H4 (cell line): ENCODE measurements around the gene CHDH. TPM values are rescaled to one million over a fixed set of nuclear protein-coding genes. Genes with fewer than 3 reads are reported as not detected.

ENCODE experiments used
- DNase-seq: peaks from one replicate; pipeline ENCODE4 v3.0.0-alpha.2; 2015; ENCODE audit warnings: low spot score
- total RNA-seq: library from RNA; depleted of rRNA; stranded (reverse); fragments of >200 nt; shearing (Covaris generic); gene quantifications from 2 replicates; pipeline ENCODE4 v1.2.3, GENCODE V29; 2014

Gene CHDH
- total RNA-seq, 1 experiment from 2014 or later = 0.02 TPM

DNA sequence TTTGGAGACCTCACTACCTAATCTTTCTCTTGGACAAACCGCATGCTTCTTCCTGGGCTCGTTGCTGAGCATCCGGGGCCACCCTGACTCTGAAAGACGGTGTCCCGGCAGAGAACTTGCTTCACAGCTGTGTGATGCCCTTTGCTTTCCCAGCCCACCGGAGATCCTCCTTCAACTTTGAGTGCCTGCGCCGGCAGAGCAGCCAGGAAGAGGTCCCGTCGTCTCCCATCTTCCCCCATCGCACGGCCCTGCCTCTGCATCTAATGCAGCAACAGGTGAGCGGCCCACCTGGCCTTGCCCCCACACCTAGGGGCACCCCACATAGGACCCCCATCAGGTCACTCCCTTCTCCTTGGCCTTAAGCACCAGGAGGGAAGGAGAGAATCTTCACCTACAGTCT lies 37.7 kb downstream of the CHDH start:
- DNase-seq = no peak

DNA sequence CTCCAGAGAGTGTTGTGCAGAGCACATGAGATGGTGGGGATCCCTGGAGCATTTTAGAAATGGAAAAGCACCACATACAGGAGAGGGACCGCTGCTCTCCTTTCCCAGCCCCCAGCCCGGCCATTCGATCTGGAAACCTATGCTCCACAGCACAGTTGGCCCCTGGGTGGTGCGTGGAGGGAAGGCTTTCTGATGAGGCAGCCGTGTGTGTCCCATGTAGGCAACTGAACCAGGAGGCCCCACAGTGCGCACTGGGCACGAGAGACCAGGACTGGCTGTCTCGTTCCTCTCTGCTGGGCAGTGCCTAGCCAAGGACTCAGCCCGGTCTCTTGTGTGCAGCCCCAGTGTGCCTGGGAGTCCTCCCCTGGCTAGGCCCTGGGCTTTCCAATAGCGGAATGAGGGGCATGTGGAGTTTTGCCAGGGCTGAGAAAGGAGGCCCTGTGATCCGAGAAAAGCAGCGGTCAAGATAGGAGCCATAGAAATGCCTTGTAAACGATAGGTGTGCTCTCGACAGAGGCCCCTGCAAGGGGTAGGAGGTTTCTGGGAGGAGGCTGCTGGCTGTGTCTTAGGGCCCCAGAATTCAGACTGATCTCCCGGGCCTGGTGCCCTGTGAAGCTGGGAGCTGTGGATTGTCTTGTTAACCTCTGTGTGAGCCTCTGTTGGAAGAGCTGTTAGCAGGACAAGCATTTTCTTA lies 39.0 kb downstream of the CHDH start:
- DNase-seq = no peak

GRCh38 chr3:53806182-53807116 lies 39.8 kb downstream of the CHDH start:
- no peak for DNase-seq

GRCh38 chr3:53805463-53806159 lies 40.6 kb downstream of the CHDH start:
- no peak for DNase-seq

DNA sequence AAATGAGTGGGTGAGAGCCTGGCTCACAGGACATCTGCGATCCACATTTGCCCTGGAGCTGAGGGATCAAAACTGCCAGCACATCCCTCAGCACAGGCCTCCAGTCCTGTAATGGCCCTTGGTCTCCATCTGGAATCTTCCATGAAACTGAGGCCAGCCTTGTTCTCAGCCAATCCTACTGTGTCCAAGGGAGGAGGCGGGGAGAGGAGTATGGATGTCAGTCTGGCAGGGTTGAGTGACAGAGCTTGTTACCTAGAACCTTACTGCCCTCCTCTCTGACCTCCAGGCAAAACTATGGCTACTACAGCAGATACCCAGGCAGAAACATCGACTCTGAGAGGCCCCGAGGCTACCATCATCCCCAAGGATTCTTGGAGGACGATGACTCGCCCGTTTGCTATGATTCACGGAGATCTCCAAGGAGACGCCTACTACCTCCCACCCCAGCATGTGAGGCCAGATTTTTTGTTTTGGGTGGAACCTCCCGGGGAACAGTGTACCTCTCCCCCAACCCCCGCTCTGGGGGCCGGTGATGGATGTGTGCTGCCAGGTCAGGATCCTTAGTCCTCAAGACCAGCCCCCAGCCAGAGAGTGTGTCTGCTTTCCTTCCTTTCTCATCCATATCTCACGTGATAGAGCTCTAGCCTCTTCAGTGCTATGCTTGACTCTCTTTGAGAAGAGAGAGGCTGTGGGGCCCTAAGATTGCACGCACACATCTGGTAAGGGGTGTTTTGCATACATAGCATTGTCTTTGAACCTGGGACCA lies 41.3 kb downstream of the CHDH start:
- no peak for DNase-seq

DNA sequence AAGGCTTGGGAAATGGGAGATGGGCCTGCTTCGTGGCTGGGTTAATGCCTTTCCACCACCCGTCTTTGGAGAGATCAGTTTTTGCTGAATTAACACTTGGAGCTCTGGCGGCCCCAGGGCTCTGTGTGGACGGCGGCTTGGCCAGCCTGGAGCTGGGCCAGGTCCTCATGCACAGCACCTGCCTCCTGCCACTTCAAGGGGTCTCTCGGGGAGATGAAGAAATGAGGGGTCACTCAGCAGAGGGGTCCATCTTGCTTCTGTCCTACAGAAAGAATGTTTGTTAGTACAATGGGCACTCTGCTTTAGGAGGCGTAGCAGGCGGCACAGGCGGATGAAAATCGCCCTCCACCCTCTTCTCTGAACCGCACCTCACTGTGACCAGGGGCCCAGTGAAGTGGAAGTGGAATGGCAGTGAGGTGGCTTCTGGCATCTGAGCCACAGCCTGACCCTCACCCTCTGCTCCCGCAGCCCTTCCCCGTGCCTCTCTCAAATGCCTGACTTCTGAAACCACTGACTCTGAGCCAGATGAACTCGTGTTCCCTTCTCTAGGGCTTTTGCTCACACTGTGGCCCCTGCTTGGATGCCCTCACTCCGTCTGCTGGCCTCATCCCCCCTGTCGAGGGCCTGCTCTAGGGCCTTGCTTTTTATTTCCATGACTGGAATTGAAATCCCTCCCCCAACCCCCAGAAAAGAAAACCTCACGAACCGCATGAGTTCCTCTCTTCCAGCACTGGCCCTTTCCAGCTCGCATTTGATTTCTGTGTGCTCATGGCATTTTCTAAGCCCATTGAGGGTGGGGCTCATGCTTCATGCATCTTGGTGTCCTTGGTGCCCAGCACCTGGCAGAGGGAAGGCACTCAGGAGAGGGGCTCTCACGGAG lies 42.2 kb downstream of the CHDH start:
- no peak for DNase-seq

DNA sequence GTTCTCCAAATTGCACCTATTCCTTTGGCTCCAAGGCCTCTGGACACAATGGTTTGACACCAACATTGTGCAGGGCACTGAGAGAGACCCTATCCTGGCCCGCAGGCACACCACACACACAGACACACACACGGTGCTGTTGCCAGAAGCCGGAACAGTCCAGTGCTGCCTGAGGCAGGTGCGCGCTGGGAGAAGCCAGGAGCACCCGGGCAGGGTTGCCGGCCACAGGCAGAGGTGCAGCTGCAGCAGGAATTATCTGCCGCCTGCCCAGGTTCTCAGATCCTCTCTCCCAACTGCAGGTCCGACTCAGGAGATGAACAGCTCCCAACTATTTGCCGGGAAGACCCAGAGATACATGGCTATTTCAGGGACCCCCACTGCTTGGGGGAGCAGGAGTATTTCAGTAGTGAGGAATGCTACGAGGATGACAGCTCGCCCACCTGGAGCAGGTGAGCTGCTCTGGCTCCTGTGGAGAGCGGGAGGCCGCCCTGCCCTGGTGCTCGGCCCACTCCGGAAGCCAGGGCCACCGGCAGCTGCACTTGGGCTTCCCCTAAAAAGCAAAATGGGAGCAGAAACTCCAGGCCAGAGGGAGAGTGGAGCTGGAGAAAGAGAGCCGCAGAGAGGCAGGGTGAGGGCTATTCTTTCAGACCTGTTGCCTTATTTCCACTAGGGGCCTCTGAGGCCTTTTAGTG lies 42.9 kb downstream of the CHDH start:
- no peak for DNase-seq

GRCh38 chr3:53802256-53802880 lies 43.9 kb downstream of the CHDH start:
- no peak for DNase-seq

- DNase-seq = no peak
Observed at GRCh38 chr3:53801319-53801718, 44.9 kb downstream of the CHDH start.

DNA sequence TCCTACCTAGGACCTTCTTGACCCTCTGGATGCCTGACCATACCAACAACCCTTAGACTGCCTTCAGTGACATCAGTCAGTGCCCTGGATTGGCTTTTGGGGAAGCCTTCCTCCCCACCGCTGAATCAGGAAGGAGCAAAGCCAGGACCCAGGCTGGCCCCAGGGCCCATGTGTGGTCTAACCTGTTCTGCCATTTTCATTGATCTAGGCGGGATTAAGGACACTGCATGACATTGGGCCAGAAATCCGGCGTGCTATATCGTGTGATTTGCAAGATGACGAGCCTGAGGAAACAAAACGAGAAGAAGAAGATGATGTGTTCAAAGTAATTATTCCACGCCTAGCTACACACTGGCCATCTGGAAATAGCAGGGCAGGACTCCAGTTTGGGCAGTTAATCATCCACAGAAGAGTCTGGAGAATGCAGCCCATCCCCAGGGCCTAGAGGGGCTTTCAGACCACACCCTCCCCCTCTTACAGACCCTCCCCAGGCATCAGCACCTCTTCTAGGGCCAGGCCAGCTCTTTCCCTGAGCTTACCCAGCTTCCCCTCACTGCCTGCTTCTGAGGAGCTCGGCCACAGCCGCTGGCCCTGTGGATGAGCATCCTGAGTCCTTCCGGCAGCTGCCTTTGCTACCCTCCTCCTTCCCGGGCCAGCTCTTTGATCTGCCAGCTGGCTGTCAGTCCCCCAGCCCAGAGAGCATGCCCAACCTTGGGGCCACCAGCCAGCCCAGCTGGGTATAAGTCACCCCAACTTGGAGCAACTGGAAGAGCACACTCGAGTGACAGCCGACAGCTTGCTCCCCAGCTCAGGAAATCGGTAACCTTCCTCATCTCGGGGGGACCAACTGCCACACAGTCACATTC lies 45.9 kb downstream of the CHDH start:
- no peak for DNase-seq

- no peak for DNase-seq
Observed at GRCh38 chr3:53799338-53799865, 46.8 kb downstream of the CHDH start.

- DNase-seq = no peak
Observed at GRCh38 chr3:53798144-53798543, 48.1 kb downstream of the CHDH start.

DNA sequence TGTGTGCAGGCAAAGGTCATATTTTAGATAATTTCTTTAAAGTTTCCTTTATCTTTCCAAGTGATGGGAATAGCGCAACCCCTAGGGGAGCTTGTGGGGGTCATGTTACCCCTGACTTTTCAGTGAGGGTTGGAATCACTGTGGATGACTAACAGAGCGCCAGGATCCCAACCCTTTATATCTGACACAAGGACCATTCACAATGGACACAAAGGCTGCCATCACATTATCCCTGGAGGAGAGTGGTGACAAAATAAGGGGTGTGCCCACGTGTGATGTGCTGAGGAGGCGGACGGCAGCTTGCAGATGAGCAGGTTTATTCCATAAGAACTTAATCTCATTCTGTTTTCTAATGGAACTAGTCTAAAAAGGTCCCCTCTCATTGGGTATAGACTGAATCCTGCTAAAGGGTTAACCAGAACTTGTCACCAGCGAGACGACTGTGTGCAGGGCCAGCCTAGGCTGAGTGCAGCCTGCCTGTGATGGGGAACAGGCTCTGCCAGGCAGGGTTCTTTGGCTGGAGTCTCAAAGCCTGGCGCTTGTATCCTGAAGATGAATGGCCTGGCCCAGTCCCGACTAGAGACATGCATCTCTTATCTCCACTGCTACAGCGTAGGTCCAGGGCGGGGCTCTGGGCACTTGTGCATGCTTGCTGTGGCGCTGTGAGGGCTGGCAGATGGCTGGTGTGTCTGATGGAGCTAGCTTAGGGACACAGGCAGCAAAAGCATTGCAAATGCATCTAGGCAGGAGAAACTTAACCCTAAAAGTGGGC lies 50.2 kb downstream of the CHDH start:
- DNase-seq = no peak

GRCh38 chr3:53795176-53795575 lies 51.0 kb downstream of the CHDH start:
- no peak for DNase-seq

DNA sequence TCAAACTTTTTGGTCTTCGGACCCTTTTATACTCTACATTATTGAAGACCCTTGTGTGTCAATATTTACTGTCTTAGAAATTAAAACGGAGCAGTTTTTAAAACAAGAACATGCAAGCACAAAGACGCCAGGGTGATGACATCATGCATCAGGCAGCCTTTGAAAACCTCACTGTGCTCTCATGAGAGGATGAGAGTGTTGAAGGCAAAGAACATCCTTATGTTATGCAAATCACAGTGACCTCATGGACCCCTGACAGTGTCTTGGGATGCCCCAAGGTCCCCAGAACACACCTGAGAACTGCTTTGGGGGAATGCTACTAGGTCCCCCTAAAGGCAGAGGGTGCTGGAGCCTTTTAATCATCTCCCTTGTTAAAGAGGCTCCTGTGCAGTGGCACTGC lies 51.6 kb downstream of the CHDH start:
- no peak for DNase-seq

GRCh38 chr3:53792866-53793265 lies 53.4 kb downstream of the CHDH start:
- DNase-seq = no peak

DNA sequence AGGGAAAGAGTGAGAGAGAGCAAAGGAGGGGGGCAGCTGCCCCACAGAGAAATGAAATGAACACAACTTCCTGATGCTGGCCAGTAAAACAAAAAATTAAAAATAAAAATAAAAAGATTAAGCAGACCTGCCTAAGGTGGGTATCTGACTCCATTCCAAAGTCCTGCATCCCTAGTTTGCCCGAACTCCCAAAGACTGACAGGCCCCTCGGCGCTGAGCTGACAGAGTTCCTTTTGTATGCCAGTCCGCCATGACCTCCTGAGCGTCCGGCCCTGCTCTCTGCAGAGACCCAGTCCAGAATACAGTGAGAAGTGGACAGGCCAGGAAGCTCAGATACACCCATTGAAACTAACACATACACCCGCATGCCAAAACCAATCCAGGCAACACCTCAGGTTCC lies 54.9 kb downstream of the CHDH start:
- no peak for DNase-seq

GRCh38 chr3:53790470-53790869 lies 55.7 kb downstream of the CHDH start:
- DNase-seq = no peak
